ENCODE measurements around the gene HOXA9. TPM values are rescaled to one million over a fixed set of nuclear protein-coding genes. Genes with fewer than 3 reads are reported as not detected.

Gene HOXA9
- total RNA-seq, 4 donors from 2014 or later, result 0.54 to 0.89 TPM; not detected in 2

GRCh38 chr7:27198138-27198841, 33.0 kb upstream of the HOXA9 start:
- TF ChIP-seq EP300 (IDR thresholded peaks at IDR 0.05), result no peak
- TF ChIP-seq POLR2A (IDR thresholded peaks at IDR 0.05), result no peak
- TF ChIP-seq POLR2AphosphoS5 (IDR thresholded peaks at IDR 0.05), result no peak
- TF ChIP-seq CTCF (IDR thresholded peaks at IDR 0.05), result no peak
- H3K27ac ChIP-seq, result no peak overlapping the region
- WGBS, 2 donors (ENCODE audit: low coverage in 1 of 2), result 6 to 14% methylated on average over 10 to 20 of the region's 29 CpGs
- H3K4me3 ChIP-seq, result no peak overlapping the region
- peaks cover 0 to 53% (median 12%) of the 10 kb centered on the region in 3 donors for H3K4me1 ChIP-seq
- peaks cover 100% of the 10 kb centered on the region for H3K27me3 ChIP-seq
- H3K36me3 ChIP-seq, result no peaks in the 10 kb centered on the region
- no peak for ATAC-seq
- H3K9me3 ChIP-seq, result no peaks in the 10 kb centered on the region

GRCh38 chr7:27197137-27198042, 32.1 kb upstream of the HOXA9 start:
- Histone ChIP-seq H3K4me1 (peaks cover 0 to 60% (median 17%) of the 10 kb centered on the region in 3 donors), H3K27ac (no peak overlapping the region), H3K36me3 (no peaks in the 10 kb centered on the region), H3K4me3 (no peak overlapping the region), H3K27me3 (peaks cover 100% of the 10 kb centered on the region), H3K9me3 (no peaks in the 10 kb centered on the region)
- WGBS, 2 donors (ENCODE audit: low coverage in 1 of 2), result 18 to 27% methylated on average over 17 to 18 of the region's 18 CpGs
- ATAC-seq, result no peak
- no peak for TF ChIP-seq POLR2A (IDR thresholded peaks at IDR 0.05)
- TF ChIP-seq POLR2AphosphoS5 (IDR thresholded peaks at IDR 0.05), result no peak
- TF ChIP-seq EP300 (IDR thresholded peaks at IDR 0.05), result no peak
- no peak for TF ChIP-seq CTCF (IDR thresholded peaks at IDR 0.05)

- Histone ChIP-seq H3K4me3 (no peak overlapping the region), H3K4me1 (peaks cover 0 to 55% (median 23%) of the 10 kb centered on the region in 3 donors), H3K36me3 (no peaks in the 10 kb centered on the region), H3K27ac (no peak overlapping the region), H3K27me3 (peaks cover 100% of the 10 kb centered on the region), H3K9me3 (no peaks in the 10 kb centered on the region)
- TF ChIP-seq CTCF (IDR thresholded peaks at IDR 0.05) (peak in 3 of 4 experiments; percentile 59 to 68 (median 66)), EP300 (IDR thresholded peaks at IDR 0.05) (no peak), POLR2A (IDR thresholded peaks at IDR 0.05) (no peak), POLR2AphosphoS5 (IDR thresholded peaks at IDR 0.05) (peak; percentile 8)
- 1 to 9% methylated on average over 5 to 6 of the region's 6 CpGs for WGBS, 2 donors (ENCODE audit: low coverage in 1 of 2)
- ATAC-seq, result no peak
Measured at GRCh38 chr7:27196287-27196767, 31.0 kb upstream of the HOXA9 start.

- TF ChIP-seq CTCF (IDR thresholded peaks at IDR 0.05) (no peak), EP300 (IDR thresholded peaks at IDR 0.05) (no peak), POLR2AphosphoS5 (IDR thresholded peaks at IDR 0.05) (no peak), POLR2A (IDR thresholded peaks at IDR 0.05) (no peak)
- WGBS, 2 donors (ENCODE audit: low coverage in 1 of 2), result 34 to 35% methylated on average over 8 to 9 of the region's 9 CpGs
- Histone ChIP-seq H3K9me3 (no peaks in the 10 kb centered on the region), H3K4me1 (peaks cover 0 to 40% (median 18%) of the 10 kb centered on the region in 3 donors), H3K27me3 (peaks cover 100% of the 10 kb centered on the region), H3K27ac (no peak overlapping the region), H3K4me3 (no peak overlapping the region), H3K36me3 (no peaks in the 10 kb centered on the region)
- no peak for ATAC-seq
Measured at GRCh38 chr7:27194686-27195379, 29.5 kb upstream of the HOXA9 start.
